GM12878 (cell line): ENCODE results near the gene WWOX. TPM values are rescaled to one million over a fixed set of nuclear protein-coding genes. Genes with fewer than 3 reads are reported as not detected.

Experiments
- ATAC-seq: fragments of 200-7000 bp; cut with Tn5 transposase; 3 replicates; pipeline ENCODE4 v1.9.1; 2020; ENCODE audit warnings: mild to moderate bottlenecking, moderate library complexity
- BruUV-seq: library from RNA; stranded (reverse); fragments of 400-500 nt; replicated peaks from 2 replicates; lab custom pipeline; 2021; lab: Mats Ljungman, UMichigan
- CTCF ChIA-PET: fragments of 300-600 bp; sonication (Branson Sonifier 250); formaldehyde crosslinking; extraction: SDS; loops from one replicate; lab custom pipeline; 2021; ENCODE audit warnings: inconsistent platforms; lab: Yijun Ruan, JAX
- POLR2A ChIA-PET: fragments of 350-600 bp; formaldehyde crosslinking; extraction: SDS; loops from one replicate; lab custom pipeline; 2021; ENCODE audit warnings: inconsistent platforms; lab: Charles Lee
- RAD21 ChIA-PET: fragments of 300-600 bp; sonication (Branson Sonifier 250); formaldehyde crosslinking; loops from one replicate; lab custom pipeline; 2023; ENCODE audit warnings: antibody characterized with exemption; ENCODE audit not compliant: unreplicated experiment; lab: Charles Lee
- SMC1A ChIA-PET: fragments of 300-600 bp; sonication (Branson Sonifier 250); formaldehyde crosslinking; loops from one replicate; lab custom pipeline; 2023; ENCODE audit not compliant: unreplicated experiment, uncharacterized antibody; lab: Charles Lee
- DNase-seq: peaks from one replicate; pipeline ENCODE4 v3.0.0-alpha.2; 2011; ENCODE audit warnings: low read depth, low spot score
- FAIRE-seq: peaks from 3 replicates; lab custom pipeline; 2011; peaks lifted over from hg19 to GRCh38; lab: Jason Lieb, UNC
- H2AFZ ChIP-seq: 2 replicates; pipeline ENCODE4 v1.6.0; 2011; ENCODE audit warnings: low read depth, low read length, control low read depth; ENCODE audit not compliant: control insufficient read depth
- H3K27ac ChIP-seq: 2 replicates; pipeline ENCODE4 v1.5.1; 2011; ENCODE audit warnings: control low read depth; ENCODE audit not compliant: control insufficient read depth, insufficient read depth
- H3K27me3 ChIP-seq, 2 experiments: replicated peaks in 1 of 2; 2 replicates each; pipeline versions ENCODE4 v1.6.0 to v1.6.1; 2011; ENCODE audit warnings: low read length in 1 of 2; ENCODE audit not compliant: control insufficient read depth in 2 of 2, insufficient read depth in 2 of 2
- H3K36me3 ChIP-seq, 2 experiments: 2 replicates each; pipeline ENCODE4 v1.5.1; 2011; ENCODE audit warnings: low read length in 1 of 2; ENCODE audit not compliant: control insufficient read depth in 2 of 2, insufficient read depth in 2 of 2
- H3K4me1 ChIP-seq: 2 replicates; pipeline ENCODE4 v1.6.1; 2011; ENCODE audit warnings: mild to moderate bottlenecking, low read length, moderate library complexity, mixed read lengths; ENCODE audit not compliant: control insufficient read depth, insufficient read depth
- H3K4me2 ChIP-seq: 2 replicates; pipeline ENCODE4 v1.6.0; 2011; ENCODE audit warnings: control low read depth; ENCODE audit not compliant: control insufficient read depth, insufficient read depth
- H3K4me3 ChIP-seq: fragments of 200-600 bp; sonication (generic); 2 replicates; pipeline ENCODE4 v1.5.1; 2016
- H3K79me2 ChIP-seq: 2 replicates; pipeline ENCODE4 v1.6.0; 2011; ENCODE audit warnings: low read length; ENCODE audit not compliant: control insufficient read depth, insufficient read depth
- H3K9ac ChIP-seq: 2 replicates; pipeline ENCODE4 v1.8.0; 2011; ENCODE audit warnings: low read length, control low read depth, mixed read lengths; ENCODE audit not compliant: control insufficient read depth, insufficient read depth
- H3K9me3 ChIP-seq: replicated peaks from 3 replicates; pipeline ENCODE4 v1.5.1; 2011; ENCODE audit warnings: mild to moderate bottlenecking, low read length; ENCODE audit not compliant: control insufficient read depth, insufficient read depth
- H4K20me1 ChIP-seq: 2 replicates; pipeline ENCODE4 v1.6.0; 2011; ENCODE audit not compliant: control insufficient read depth, insufficient read depth
- MXI1 ChIP-seq: fragments of 150-350 bp; IDR thresholded peaks from 2 replicates; pipeline ENCODE4 v1.6.1; 2011; ENCODE audit warnings: low read depth, mild to moderate bottlenecking, inconsistent platforms, low read length, improper control_type of control experiment
- WGBS: methylation state at CpG from one replicate; pipeline ENCODE4 v1.1.6; 2016; ENCODE audit warnings: low lambda C conversion rate; ENCODE audit not compliant: insufficient replicate concordance, insufficient coverage; ENCODE audit errors: missing lambda C conversion rate; 5-methylcytosine and 5-hydroxymethylcytosine counted together
- in situ Hi-C: fragments of 300-500 bp; cut with MboI; formaldehyde crosslinking; loops from 9 replicates; pipeline ENCODE4 v1.14.3; 2018; ENCODE audit warnings: mixed read lengths
- intact Hi-C: fragments of 100-400 bp; cut with micrococcal nuclease; formaldehyde crosslinking; loops from one replicate; pipeline ENCODE4 v1.14.2; 2022; ENCODE audit not compliant: unreplicated experiment
- polyA plus RNA-seq, 11 experiments: library from polyadenylated mRNA; depleted of rRNA in 4 of 11; unstranded in 6 of 11; stranded (reverse) in 5 of 11; fragments of >200 nt; fragmentation: Nextera tagmentation in 4 of 11; fragmentation: Illumina TruSeq in 1 of 11; extraction: Ambion mirVana in 4 of 11; extraction: Trizol in 1 of 11; gene quantifications; 1 replicate in 1 of 11; 2 replicates in 10 of 11; pipeline versions ENCODE4 v1.2.1 to v1.2.3, GENCODE V29; 2011 to 2016; ENCODE audit warnings: inconsistent platforms in 2 of 11, missing spikeins in 2 of 11, low read depth in 1 of 11
- total RNA-seq, 4 experiments: library from RNA; depleted of rRNA in 3 of 4; stranded (reverse); fragments of >200 nt in 3 of 4; fragmentation: Illumina TruSeq in 1 of 4; extraction: Trizol in 1 of 4; gene quantifications; 2 replicates each; pipeline versions ENCODE4 v1.2.1 to v1.2.3, GENCODE V29; 2013 to 2021
- TF ChIP-seq, protein P1 (sequence below): fragments of 450-650 bp; IDR thresholded peaks from 2 replicates; pipeline ENCODE4 v1.6.1; 2016; ENCODE audit warnings: mild to moderate bottlenecking, moderate library complexity, borderline replicate concordance

Gene WWOX
- total and polyA plus RNA-seq, 10 of the 15 experiments (the other 5 are each of a cell fraction or from before 2014, with no cell fraction given): 2.8 to 24.4 (median 17.8) TPM

GRCh38 chr16:78984324-78984723, 884.9 kb downstream of the WWOX start:
- ATAC-seq: no peak
- Histone ChIP-seq H3K27me3 (no peaks in the 10 kb centered on the region), H3K27ac (no peak overlapping the region), H3K9me3 (no peaks in the 10 kb centered on the region), H3K79me2 (no peaks in the 10 kb centered on the region), H2AFZ (no peak overlapping the region), H3K4me3 (no peak overlapping the region), H3K9ac (no peak overlapping the region), H3K4me1 (peaks cover 2% of the 10 kb centered on the region), H4K20me1 (no peaks in the 10 kb centered on the region), H3K36me3 (no peaks in the 10 kb centered on the region), H3K4me2 (no peak overlapping the region)
- in situ Hi-C loops: no loop called here
- ChIA-PET SMC1A (no interaction called here), CTCF (no interaction called here), RAD21 (no interaction called here), POLR2A (no interaction called here)
- FAIRE-seq: no peak
- WGBS: 54% methylated on average over 3 of the region's 3 CpGs
- intact Hi-C loops: no loop called here
- no peak for DNase-seq
- no TSS peak for BruUV-seq
- no peak for TF ChIP-seq MXI1
- TF ChIP-seq, protein P1, sequence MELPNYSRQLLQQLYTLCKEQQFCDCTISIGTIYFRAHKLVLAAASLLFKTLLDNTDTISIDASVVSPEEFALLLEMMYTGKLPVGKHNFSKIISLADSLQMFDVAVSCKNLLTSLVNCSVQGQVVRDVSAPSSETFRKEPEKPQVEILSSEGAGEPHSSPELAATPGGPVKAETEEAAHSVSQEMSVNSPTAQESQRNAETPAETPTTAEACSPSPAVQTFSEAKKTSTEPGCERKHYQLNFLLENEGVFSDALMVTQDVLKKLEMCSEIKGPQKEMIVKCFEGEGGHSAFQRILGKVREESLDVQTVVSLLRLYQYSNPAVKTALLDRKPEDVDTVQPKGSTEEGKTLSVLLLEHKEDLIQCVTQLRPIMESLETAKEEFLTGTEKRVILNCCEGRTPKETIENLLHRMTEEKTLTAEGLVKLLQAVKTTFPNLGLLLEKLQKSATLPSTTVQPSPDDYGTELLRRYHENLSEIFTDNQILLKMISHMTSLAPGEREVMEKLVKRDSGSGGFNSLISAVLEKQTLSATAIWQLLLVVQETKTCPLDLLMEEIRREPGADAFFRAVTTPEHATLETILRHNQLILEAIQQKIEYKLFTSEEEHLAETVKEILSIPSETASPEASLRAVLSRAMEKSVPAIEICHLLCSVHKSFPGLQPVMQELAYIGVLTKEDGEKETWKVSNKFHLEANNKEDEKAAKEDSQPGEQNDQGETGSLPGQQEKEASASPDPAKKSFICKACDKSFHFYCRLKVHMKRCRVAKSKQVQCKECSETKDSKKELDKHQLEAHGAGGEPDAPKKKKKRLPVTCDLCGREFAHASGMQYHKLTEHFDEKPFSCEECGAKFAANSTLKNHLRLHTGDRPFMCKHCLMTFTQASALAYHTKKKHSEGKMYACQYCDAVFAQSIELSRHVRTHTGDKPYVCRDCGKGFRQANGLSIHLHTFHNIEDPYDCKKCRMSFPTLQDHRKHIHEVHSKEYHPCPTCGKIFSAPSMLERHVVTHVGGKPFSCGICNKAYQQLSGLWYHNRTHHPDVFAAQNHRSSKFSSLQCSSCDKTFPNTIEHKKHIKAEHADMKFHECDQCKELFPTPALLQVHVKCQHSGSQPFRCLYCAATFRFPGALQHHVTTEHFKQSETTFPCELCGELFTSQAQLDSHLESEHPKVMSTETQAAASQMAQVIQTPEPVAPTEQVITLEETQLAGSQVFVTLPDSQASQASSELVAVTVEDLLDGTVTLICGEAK: peak; percentile 43
- TF ChIP-seq, all 136 proteins: peak for 1
